ENCODE results near the gene CCKAR. TPM values are rescaled to one million over a fixed set of nuclear protein-coding genes. Genes with fewer than 3 reads are reported as not detected.

Gene CCKAR
- polyA plus RNA-seq, 3 donors, result not detected

GRCh38 chr4:26525136-26525770 lies 35.0 kb upstream of the CCKAR start:
- Mint-ChIP-seq H3K4me3 (no peak overlapping the region), H3K9me3 (peaks cover 0 to 3% (median 0%) of the 10 kb centered on the region in 7 donors), H3K36me3 (no peaks in the 10 kb centered on the region), H3K27me3 (ENCODE audit: low read depth in 3 of 3) (peaks cover 1 to 9% (median 6%) of the 10 kb centered on the region in 3 donors), H3K4me1 (no peaks in the 10 kb centered on the region), H3K27ac (no peak overlapping the region)
- Histone ChIP-seq H3K79me2 (ENCODE audit: insufficient read depth, low read length) (no peaks in the 10 kb centered on the region), H3K9me3 (replicated peaks in 1 of 2; ENCODE audit: control insufficient read depth in 1 of 2, insufficient read depth in 1 of 2, low read length in 2 of 2) (no peaks in the 10 kb centered on the region), H3K9ac (ENCODE audit: insufficient read depth, low read length, poor library complexity, severe bottlenecking) (no peak overlapping the region), H3K27me3 (ENCODE audit: control insufficient read depth in 2 of 2, insufficient read depth in 2 of 2, low read length in 2 of 2) (no peaks in the 10 kb centered on the region), H3K36me3 (replicated peaks in 1 of 2; ENCODE audit: control insufficient read depth in 1 of 2, insufficient read depth in 2 of 2, low read length in 2 of 2) (no peaks in the 10 kb centered on the region), H2AFZ (ENCODE audit: insufficient read depth, low read depth, low read length, poor library complexity, severe bottlenecking) (no peak overlapping the region), H3K4me3 (replicated peaks in 1 of 3; ENCODE audit: low read depth in 2 of 3, low read length in 3 of 3) (no peak overlapping the region), H3K27ac (ENCODE audit: low read depth in 1 of 2, low read length in 2 of 2) (no peak overlapping the region), H3K4me1 (ENCODE audit: control insufficient read depth in 1 of 2, insufficient read depth in 2 of 2, low read length in 2 of 2) (no peaks in the 10 kb centered on the region), H3K4me2 (replicated peaks; ENCODE audit: extremely low read depth, low read length, poor library complexity, severe bottlenecking) (no peak overlapping the region), H4K20me1 (ENCODE audit: insufficient read depth, low read length) (no peaks in the 10 kb centered on the region)
- intact Hi-C loops (cut with micrococcal nuclease), result no loop called here
- 90% methylated on average over 2 of the region's 3 CpGs for WGBS (ENCODE audit: insufficient coverage)
- no peak for TF ChIP-seq CTCF (IDR thresholded peaks at IDR 0.05)
- no peak for DNase-seq

DNA sequence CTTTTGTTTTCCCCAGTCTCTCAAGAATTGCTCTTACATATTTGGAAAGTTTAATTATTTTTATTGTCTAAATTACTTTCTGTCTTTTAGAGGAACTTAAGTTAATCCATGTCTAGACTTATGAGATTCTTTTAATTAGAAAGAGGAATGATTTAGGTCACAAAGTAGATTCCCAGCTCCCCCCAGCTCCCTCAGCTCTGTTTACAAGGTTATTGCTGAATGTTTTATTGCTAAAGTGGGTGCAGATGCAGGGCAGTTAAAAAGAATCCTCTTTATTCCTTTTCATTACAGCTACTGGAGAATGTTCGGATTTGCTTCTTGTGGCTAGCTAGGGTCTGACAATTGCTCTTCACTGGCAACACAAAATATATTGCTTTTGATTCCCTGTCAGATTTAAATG lies 33.7 kb upstream of the CCKAR start:
- Mint-ChIP-seq H3K27ac (no peak overlapping the region), H3K4me3 (no peak overlapping the region), H3K36me3 (no peaks in the 10 kb centered on the region), H3K4me1 (no peaks in the 10 kb centered on the region), H3K9me3 (peaks cover 0 to 1% (median 0%) of the 10 kb centered on the region in 7 donors), H3K27me3 (ENCODE audit: low read depth in 3 of 3) (peaks cover 0 to 9% (median 8%) of the 10 kb centered on the region in 3 donors)
- DNase-seq, result no peak
- Histone ChIP-seq H3K79me2 (ENCODE audit: insufficient read depth, low read length) (no peaks in the 10 kb centered on the region), H3K4me1 (ENCODE audit: control insufficient read depth in 1 of 2, insufficient read depth in 2 of 2, low read length in 2 of 2) (no peaks in the 10 kb centered on the region), H3K36me3 (replicated peaks in 1 of 2; ENCODE audit: control insufficient read depth in 1 of 2, insufficient read depth in 2 of 2, low read length in 2 of 2) (no peaks in the 10 kb centered on the region), H3K27me3 (ENCODE audit: control insufficient read depth in 2 of 2, insufficient read depth in 2 of 2, low read length in 2 of 2) (no peaks in the 10 kb centered on the region), H3K27ac (ENCODE audit: low read depth in 1 of 2, low read length in 2 of 2) (no peak overlapping the region), H3K9me3 (replicated peaks in 1 of 2; ENCODE audit: control insufficient read depth in 1 of 2, insufficient read depth in 1 of 2, low read length in 2 of 2) (no peaks in the 10 kb centered on the region), H3K4me2 (replicated peaks; ENCODE audit: extremely low read depth, low read length, poor library complexity, severe bottlenecking) (no peak overlapping the region), H3K4me3 (replicated peaks in 1 of 3; ENCODE audit: low read depth in 2 of 3, low read length in 3 of 3) (no peak overlapping the region), H4K20me1 (ENCODE audit: insufficient read depth, low read length) (no peaks in the 10 kb centered on the region), H3K9ac (ENCODE audit: insufficient read depth, low read length, poor library complexity, severe bottlenecking) (no peak overlapping the region), H2AFZ (ENCODE audit: insufficient read depth, low read depth, low read length, poor library complexity, severe bottlenecking) (no peak overlapping the region)
- no CpG with 5 or more reads among the region's 1 CpG for WGBS (ENCODE audit: insufficient coverage)
- no peak for TF ChIP-seq CTCF (IDR thresholded peaks at IDR 0.05)
- intact Hi-C loops (cut with micrococcal nuclease), result no loop called here

Data from CD14-positive monocyte (primary cell).